ENCODE results near the gene DDX46. TPM values are rescaled to one million over a fixed set of nuclear protein-coding genes. Genes with fewer than 3 reads are reported as not detected.
"Not testable (repeated sequence)": the region's sequence is repeated elsewhere in the genome, so short reads cannot be mapped to it uniquely, and the experiment has no call there.

The DDX46 gene
- total and polyA plus RNA-seq, 2 experiments from 2014 or later: 16.9 to 19.6 TPM

DNA sequence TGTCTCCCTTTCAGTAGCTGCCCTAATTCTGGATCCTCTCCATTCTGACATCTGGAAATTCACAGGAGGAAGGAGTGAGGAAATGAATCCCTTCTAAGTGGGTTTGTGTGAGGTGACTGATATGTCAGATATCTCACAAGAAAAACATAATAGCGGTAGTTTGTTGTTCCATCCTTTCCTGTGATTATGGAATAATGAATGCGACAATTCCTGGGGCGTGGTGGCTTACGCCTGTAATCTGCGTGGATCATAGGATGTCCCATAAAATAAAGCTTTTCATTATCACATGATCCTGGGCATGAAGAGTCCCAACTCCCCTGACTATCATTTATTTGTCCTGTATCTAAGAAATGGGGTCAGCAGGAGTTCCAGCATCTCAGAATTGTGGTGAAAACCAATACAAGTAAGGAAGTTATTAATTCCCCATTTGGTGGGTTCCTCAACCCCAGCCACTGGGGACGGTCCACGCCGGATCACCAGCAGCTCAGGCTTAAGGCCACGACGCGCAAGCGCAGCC, 86.8 kb downstream of the DDX46 start:
- H3K79me2 ChIP-seq (ENCODE audit: insufficient read depth): peaks cover 40% of the 10 kb centered on the region
- H3K4me2 ChIP-seq (ENCODE audit: unreplicated experiment): peak overlapping the region; percentile 64
- peak; percentile 50 for DNase-seq
- H3K9ac ChIP-seq: peak overlapping the region; percentile 91
- peak overlapping the region; percentile 73 for H2AFZ ChIP-seq
- peak overlapping the region; percentile 80 for H3K27ac ChIP-seq
- H3K9me3 ChIP-seq (ENCODE audit: low read depth): no peaks in the 10 kb centered on the region
- TF ChIP-seq EZH2phosphoT487 (IDR thresholded peaks at IDR 0.05; ENCODE audit: insufficient read depth, low read depth) (no peak), EZH2 (IDR thresholded peaks at IDR 0.05; ENCODE audit: insufficient read depth, poor library complexity, severe bottlenecking) (no peak)
- no peaks in the 10 kb centered on the region for H3K27me3 ChIP-seq (replicated peaks; ENCODE audit: insufficient read depth)
- WGBS, 2 experiments (ENCODE audit: low coverage in 1 of 2, low lambda C conversion rate in 2 of 2, missing lambda C conversion rate in 2 of 2): 4% methylated on average over 12 of the region's 12 CpGs
- no peaks in the 10 kb centered on the region; the same call in 1 of the 2 replicates for H3K36me3 ChIP-seq (ENCODE audit: low read depth)
- H3K4me1 ChIP-seq (ENCODE audit: insufficient read depth): peaks cover 32% of the 10 kb centered on the region
- H3F3A ChIP-seq (ENCODE audit: insufficient read depth): peaks cover 63% of the 10 kb centered on the region
- in situ Hi-C loops (cut with MboI): no loop called here
- no peaks in the 10 kb centered on the region for H3K9me2 ChIP-seq (ENCODE audit: insufficient read depth)
- no peaks in the 10 kb centered on the region for H4K20me1 ChIP-seq (ENCODE audit: insufficient read depth)
- H3K4me3 ChIP-seq: peak overlapping the region; percentile 85

DNA sequence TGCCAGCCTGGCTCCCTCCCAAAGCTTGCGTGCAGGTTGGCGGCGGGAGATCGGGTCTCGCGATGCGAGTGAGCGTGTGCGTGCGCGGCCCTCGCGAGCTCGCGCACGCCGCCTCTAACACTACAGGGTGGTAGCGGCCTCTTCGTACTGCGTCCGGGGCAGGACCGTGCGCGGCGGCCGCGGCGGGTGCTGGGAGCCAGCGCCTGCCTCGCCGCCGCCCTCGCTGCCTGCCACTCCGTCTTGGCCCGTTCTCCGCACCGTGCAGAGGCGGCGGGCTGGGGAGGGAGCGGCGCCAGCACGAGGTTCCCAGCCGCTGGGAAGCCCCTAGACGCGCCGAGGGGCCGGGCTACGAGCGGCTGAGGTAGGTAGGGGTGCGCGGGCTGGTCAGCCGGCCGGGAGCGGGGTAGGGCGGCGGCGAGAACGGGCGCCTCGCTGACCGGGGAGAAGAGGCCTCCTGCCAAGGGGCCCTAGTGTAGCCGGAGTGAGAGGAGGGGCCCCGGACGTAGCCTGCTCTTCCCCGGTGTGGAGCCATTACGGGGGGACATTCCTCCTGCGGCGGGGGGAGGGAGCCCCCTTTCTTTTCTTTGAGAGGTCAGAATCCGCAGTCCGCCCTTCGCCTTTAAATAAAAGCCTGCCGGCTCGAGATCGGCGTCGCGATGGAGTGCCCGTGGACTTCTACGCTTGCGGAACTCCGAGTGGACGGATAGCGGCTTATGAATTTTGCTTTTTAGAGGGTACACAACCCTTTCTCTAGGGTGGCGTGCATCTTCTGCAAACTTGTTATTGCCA, 87.5 kb downstream of the DDX46 start, which contains the start of gene C5orf24:
Gene C5orf24, plus strand, starts transcription at position 117 of the 789 bp plus-strand sequence. CDS start 8,933 bp downstream, outside the sequence.
- DNase-seq: peak; percentile 99
- Histone ChIP-seq H3F3A (ENCODE audit: insufficient read depth) (peaks cover 58% of the 10 kb centered on the region), H3K4me2 (ENCODE audit: unreplicated experiment) (peak within 1 kb of the TSS; percentile 93), H3K27ac (peak within 1 kb of the TSS; percentile 80), H3K9me3 (ENCODE audit: low read depth) (no peaks in the 10 kb centered on the region), H3K79me2 (ENCODE audit: insufficient read depth) (peaks cover 46% of the 10 kb centered on the region), H3K4me1 (ENCODE audit: insufficient read depth) (peaks cover 38% of the 10 kb centered on the region), H2AFZ (peak within 1 kb of the TSS; percentile 73), H3K27me3 (replicated peaks; ENCODE audit: insufficient read depth) (no peaks in the 10 kb centered on the region), H3K9me2 (ENCODE audit: insufficient read depth) (no peaks in the 10 kb centered on the region), H3K4me3 (peak within 1 kb of the TSS; percentile 85), H4K20me1 (ENCODE audit: insufficient read depth) (peaks cover under 1% of the 10 kb centered on the region; the same call in 1 of the 2 replicates), H3K36me3 (ENCODE audit: low read depth) (no peaks in the 10 kb centered on the region), H3K9ac (peak within 1 kb of the TSS; percentile 91)
- TF ChIP-seq EZH2 (IDR thresholded peaks at IDR 0.05; ENCODE audit: insufficient read depth, poor library complexity, severe bottlenecking): no peak
- TF ChIP-seq EZH2phosphoT487 (IDR thresholded peaks at IDR 0.05; ENCODE audit: insufficient read depth, low read depth): no peak
- in situ Hi-C loops (cut with MboI): no loop called here
- WGBS, 2 experiments (ENCODE audit: low coverage in 1 of 2, low lambda C conversion rate in 2 of 2, missing lambda C conversion rate in 2 of 2): 1% methylated on average over 49 to 83 of the region's 84 CpGs

DNA sequence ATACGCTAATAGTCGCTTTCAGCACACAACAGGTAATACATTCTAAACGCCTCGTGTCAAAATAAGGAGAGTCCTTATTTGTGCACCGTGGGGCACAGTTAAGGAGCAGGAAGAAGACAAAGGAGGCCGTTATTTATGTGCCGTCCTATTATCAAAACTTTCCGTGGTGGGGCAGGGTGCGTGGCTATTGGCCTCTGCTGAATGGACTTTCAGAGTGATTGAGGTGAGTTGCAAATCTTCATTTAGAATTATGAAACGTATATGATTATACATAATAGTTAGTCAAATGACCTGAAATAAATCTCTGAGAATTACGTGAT, 88.0 kb downstream of the DDX46 start:
- 1 to 2% methylated on average over 11 of the region's 11 CpGs for WGBS, 2 experiments (ENCODE audit: low coverage in 1 of 2, low lambda C conversion rate in 2 of 2, missing lambda C conversion rate in 2 of 2)
- Histone ChIP-seq H3F3A (ENCODE audit: insufficient read depth) (peaks cover 58% of the 10 kb centered on the region), H3K36me3 (ENCODE audit: low read depth) (no peaks in the 10 kb centered on the region), H3K9ac (peak overlapping the region; percentile 91), H3K9me2 (ENCODE audit: insufficient read depth) (no peaks in the 10 kb centered on the region), H3K79me2 (ENCODE audit: insufficient read depth) (peaks cover 50% of the 10 kb centered on the region), H3K4me2 (ENCODE audit: unreplicated experiment) (peak overlapping the region; percentile 93), H3K9me3 (ENCODE audit: low read depth) (no peaks in the 10 kb centered on the region), H3K4me3 (peak overlapping the region; percentile 85), H3K27ac (peak overlapping the region; percentile 80), H3K27me3 (replicated peaks; ENCODE audit: insufficient read depth) (no peaks in the 10 kb centered on the region), H4K20me1 (ENCODE audit: insufficient read depth) (peaks cover 6% of the 10 kb centered on the region; the same call in 1 of the 2 replicates), H2AFZ (peak overlapping the region; percentile 66), H3K4me1 (ENCODE audit: insufficient read depth) (peaks cover 44% of the 10 kb centered on the region)
- in situ Hi-C loops (cut with MboI): no loop called here
- TF ChIP-seq EZH2phosphoT487 (IDR thresholded peaks at IDR 0.05; ENCODE audit: insufficient read depth, low read depth) (no peak), EZH2 (IDR thresholded peaks at IDR 0.05; ENCODE audit: insufficient read depth, poor library complexity, severe bottlenecking) (no peak)
- DNase-seq: peak; percentile 55

DNA sequence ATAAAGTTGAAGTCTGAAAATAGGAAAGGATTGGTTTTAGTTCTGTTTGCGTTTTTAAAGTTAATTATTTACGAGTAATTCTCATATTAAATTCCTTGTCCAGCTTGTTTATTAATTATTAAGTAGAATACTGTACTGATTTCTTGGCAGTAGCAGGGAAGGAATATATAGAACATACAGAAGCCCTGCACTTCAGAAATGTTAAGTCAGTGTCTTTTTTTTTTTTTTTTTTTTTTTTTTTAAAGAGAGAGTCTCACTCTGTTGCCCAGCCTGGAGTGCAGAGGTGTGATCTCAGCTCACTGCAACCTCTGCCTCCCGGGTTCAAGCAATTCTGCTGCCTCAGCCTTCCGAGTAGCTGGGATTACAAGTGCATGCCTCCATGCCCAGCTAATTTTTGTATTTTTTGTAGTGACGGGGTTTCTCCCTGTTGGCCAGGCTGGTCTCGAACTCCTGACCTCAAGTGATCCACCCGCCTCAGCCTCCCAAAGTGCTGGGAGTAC, 90.9 kb downstream of the DDX46 start:
- H3K9me2 ChIP-seq (ENCODE audit: insufficient read depth); H3K27me3 ChIP-seq (replicated peaks; ENCODE audit: insufficient read depth); H3K36me3 ChIP-seq (ENCODE audit: low read depth); in situ Hi-C loops (cut with MboI); H3K27ac ChIP-seq; DNase-seq; H3K9ac ChIP-seq; H3K4me3 ChIP-seq; H2AFZ ChIP-seq; H3K4me2 ChIP-seq (ENCODE audit: unreplicated experiment); H3K9me3 ChIP-seq (ENCODE audit: low read depth): not testable (repeated sequence)
- Histone ChIP-seq H3K4me1 (ENCODE audit: insufficient read depth) (peaks cover 31% of the 10 kb centered on the region), H4K20me1 (ENCODE audit: insufficient read depth) (peaks cover 16% of the 10 kb centered on the region; the same call in 1 of the 2 replicates), H3F3A (ENCODE audit: insufficient read depth) (peaks cover 42% of the 10 kb centered on the region), H3K79me2 (ENCODE audit: insufficient read depth) (peaks cover 79% of the 10 kb centered on the region)
- WGBS, 2 experiments (ENCODE audit: low coverage in 1 of 2, low lambda C conversion rate in 2 of 2, missing lambda C conversion rate in 2 of 2): 86 to 94% methylated on average over 7 of the region's 7 CpGs
